Panc1 (cell line): Measurements from ENCODE around the gene EPHB1. TPM values are rescaled to one million over a fixed set of nuclear protein-coding genes. Genes with fewer than 3 reads are reported as not detected.

Source experiments
- ATAC-seq: fragments of 200-7000 bp; cut with Tn5 transposase; 2 replicates; pipeline ENCODE4 v1.9.1; 2020; ENCODE audit warnings: mild to moderate bottlenecking, moderate library complexity
- BruUV-seq: library from RNA; stranded (reverse); fragments of 400-500 nt; replicated peaks from 2 replicates; lab custom pipeline; 2021; lab: Mats Ljungman, UMichigan
- CTCF ChIA-PET: fragments of 300-600 bp; sonication (Branson Sonifier 250); formaldehyde crosslinking; loops from one replicate; lab custom pipeline; 2022; ENCODE audit warnings: antibody characterized with exemption; lab: Charles Lee
- POLR2A ChIA-PET: fragments of 300-600 bp; sonication (Branson Sonifier 250); formaldehyde crosslinking; loops from one replicate; lab custom pipeline; 2022; ENCODE audit warnings: antibody characterized with exemption; lab: Charles Lee
- DNase-seq: peaks from one replicate; pipeline ENCODE4 v3.0.0-alpha.2; 2010; ENCODE audit warnings: low read depth, low spot score
- H3K27ac ChIP-seq: 2 replicates; pipeline ENCODE4 v1.5.1; 2011; ENCODE audit warnings: mild to moderate bottlenecking, low read length, inconsistent platforms
- H3K27me3 ChIP-seq: fragments of 200-500 bp; sonication (Bioruptor generic); 2 replicates; pipeline ENCODE4 v1.6.0; 2014; ENCODE audit warnings: low read length, inconsistent platforms; ENCODE audit not compliant: control insufficient read depth, insufficient read depth
- H3K36me3 ChIP-seq: fragments of 200-500 bp; sonication (Bioruptor generic); 2 replicates; pipeline ENCODE4 v1.5.1; 2014; ENCODE audit warnings: inconsistent platforms, mild to moderate bottlenecking, low read length, moderate library complexity; ENCODE audit not compliant: control insufficient read depth, insufficient read depth
- H3K4me1 ChIP-seq: 2 replicates; pipeline ENCODE4 v1.5.1; 2011; ENCODE audit warnings: inconsistent platforms, mild to moderate bottlenecking, low read length, moderate library complexity; ENCODE audit not compliant: control insufficient read depth, insufficient read depth
- H3K4me3 ChIP-seq, 2 experiments: 2 replicates each; pipeline ENCODE4 v1.5.1; 2011 to 2012; ENCODE audit warnings: low read depth in 2 of 2, low read length in 2 of 2, mild to moderate bottlenecking in 2 of 2, inconsistent platforms in 1 of 2, moderate library complexity in 1 of 2
- H3K9me3 ChIP-seq: fragments of 200-500 bp; sonication (Bioruptor generic); 2 replicates; pipeline ENCODE4 v1.5.1; 2014; ENCODE audit warnings: low read depth, mild to moderate bottlenecking, inconsistent platforms, low read length, moderate library complexity; ENCODE audit not compliant: control insufficient read depth, insufficient read depth
- POLR2AphosphoS5 ChIP-seq: IDR thresholded peaks from 2 replicates; pipeline ENCODE4 v1.6.1; 2012; ENCODE audit warnings: mild to moderate bottlenecking, low read depth, low read length, moderate library complexity
- SIN3A ChIP-seq: IDR thresholded peaks from 2 replicates; pipeline ENCODE4 v1.6.1; 2012; ENCODE audit warnings: low read depth, mild to moderate bottlenecking, low read length, moderate library complexity, borderline replicate concordance; ENCODE audit not compliant: insufficient read depth
- TCF7L2 ChIP-seq: IDR thresholded peaks from 2 replicates; pipeline ENCODE4 v1.6.1; 2011; ENCODE audit warnings: mild to moderate bottlenecking, low read depth, low read length, inconsistent platforms
- in situ Hi-C: cut with HindIII; loops from 2 replicates; pipeline ENCODE4 v1.10.0; 2016; ENCODE audit warnings: low sequenced_read_pairs, low pct_unique_long_range_greater_than_20kb
- intact Hi-C: fragments of 100-400 bp; cut with micrococcal nuclease; formaldehyde crosslinking; loops from one replicate; pipeline ENCODE4 v1.10.0; 2022; ENCODE audit not compliant: unreplicated experiment
- total RNA-seq: library from RNA; stranded (reverse); gene quantifications from one replicate; pipeline ENCODE4 v1.2.1, GENCODE V29; 2021; ENCODE audit not compliant: unreplicated experiment
- TF ChIP-seq, protein P1 (sequence below), 2 experiments: IDR thresholded peaks; 2 replicates each; pipeline ENCODE4 v1.6.1; 2011 to 2012; ENCODE audit warnings: low read depth in 2 of 2, control low read depth in 1 of 2, low read length in 1 of 2, mild to moderate bottlenecking in 1 of 2, moderate library complexity in 1 of 2; ENCODE audit not compliant: insufficient read depth in 1 of 2
- TF ChIP-seq, protein P2 (sequence below): fragments of 450-650 bp; IDR thresholded peaks from 2 replicates; pipeline ENCODE4 v1.5.1; 2017; ENCODE audit warnings: mild to moderate bottlenecking

The EPHB1 gene
- total RNA-seq, 1 experiment from 2014 or later: 0.46 TPM

GRCh38 chr3:135197856-135198255 lies 402.8 kb downstream of the EPHB1 start:
- Histone ChIP-seq H3K9me3 (no peaks in the 10 kb centered on the region), H3K36me3 (no peaks in the 10 kb centered on the region), H3K4me1 (no peaks in the 10 kb centered on the region), H3K27ac (no peak overlapping the region), H3K4me3 (no peak overlapping the region), H3K27me3 (no peaks in the 10 kb centered on the region; the same call in 1 of the 2 replicates)
- in situ Hi-C loops: no loop called here
- TF ChIP-seq, protein P1, sequence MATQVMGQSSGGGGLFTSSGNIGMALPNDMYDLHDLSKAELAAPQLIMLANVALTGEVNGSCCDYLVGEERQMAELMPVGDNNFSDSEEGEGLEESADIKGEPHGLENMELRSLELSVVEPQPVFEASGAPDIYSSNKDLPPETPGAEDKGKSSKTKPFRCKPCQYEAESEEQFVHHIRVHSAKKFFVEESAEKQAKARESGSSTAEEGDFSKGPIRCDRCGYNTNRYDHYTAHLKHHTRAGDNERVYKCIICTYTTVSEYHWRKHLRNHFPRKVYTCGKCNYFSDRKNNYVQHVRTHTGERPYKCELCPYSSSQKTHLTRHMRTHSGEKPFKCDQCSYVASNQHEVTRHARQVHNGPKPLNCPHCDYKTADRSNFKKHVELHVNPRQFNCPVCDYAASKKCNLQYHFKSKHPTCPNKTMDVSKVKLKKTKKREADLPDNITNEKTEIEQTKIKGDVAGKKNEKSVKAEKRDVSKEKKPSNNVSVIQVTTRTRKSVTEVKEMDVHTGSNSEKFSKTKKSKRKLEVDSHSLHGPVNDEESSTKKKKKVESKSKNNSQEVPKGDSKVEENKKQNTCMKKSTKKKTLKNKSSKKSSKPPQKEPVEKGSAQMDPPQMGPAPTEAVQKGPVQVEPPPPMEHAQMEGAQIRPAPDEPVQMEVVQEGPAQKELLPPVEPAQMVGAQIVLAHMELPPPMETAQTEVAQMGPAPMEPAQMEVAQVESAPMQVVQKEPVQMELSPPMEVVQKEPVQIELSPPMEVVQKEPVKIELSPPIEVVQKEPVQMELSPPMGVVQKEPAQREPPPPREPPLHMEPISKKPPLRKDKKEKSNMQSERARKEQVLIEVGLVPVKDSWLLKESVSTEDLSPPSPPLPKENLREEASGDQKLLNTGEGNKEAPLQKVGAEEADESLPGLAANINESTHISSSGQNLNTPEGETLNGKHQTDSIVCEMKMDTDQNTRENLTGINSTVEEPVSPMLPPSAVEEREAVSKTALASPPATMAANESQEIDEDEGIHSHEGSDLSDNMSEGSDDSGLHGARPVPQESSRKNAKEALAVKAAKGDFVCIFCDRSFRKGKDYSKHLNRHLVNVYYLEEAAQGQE (IDR thresholded peaks at IDR 0.05; ENCODE audit: insufficient read depth in 1 of 2, low read depth in 2 of 2, low read length in 1 of 2): no peak
- TF ChIP-seq SIN3A (no peak), POLR2AphosphoS5 (no peak), TCF7L2 (no peak)
- TF ChIP-seq, protein P2, sequence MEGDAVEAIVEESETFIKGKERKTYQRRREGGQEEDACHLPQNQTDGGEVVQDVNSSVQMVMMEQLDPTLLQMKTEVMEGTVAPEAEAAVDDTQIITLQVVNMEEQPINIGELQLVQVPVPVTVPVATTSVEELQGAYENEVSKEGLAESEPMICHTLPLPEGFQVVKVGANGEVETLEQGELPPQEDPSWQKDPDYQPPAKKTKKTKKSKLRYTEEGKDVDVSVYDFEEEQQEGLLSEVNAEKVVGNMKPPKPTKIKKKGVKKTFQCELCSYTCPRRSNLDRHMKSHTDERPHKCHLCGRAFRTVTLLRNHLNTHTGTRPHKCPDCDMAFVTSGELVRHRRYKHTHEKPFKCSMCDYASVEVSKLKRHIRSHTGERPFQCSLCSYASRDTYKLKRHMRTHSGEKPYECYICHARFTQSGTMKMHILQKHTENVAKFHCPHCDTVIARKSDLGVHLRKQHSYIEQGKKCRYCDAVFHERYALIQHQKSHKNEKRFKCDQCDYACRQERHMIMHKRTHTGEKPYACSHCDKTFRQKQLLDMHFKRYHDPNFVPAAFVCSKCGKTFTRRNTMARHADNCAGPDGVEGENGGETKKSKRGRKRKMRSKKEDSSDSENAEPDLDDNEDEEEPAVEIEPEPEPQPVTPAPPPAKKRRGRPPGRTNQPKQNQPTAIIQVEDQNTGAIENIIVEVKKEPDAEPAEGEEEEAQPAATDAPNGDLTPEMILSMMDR: no peak
- ATAC-seq (no peak), DNase-seq (no peak)
- ChIA-PET POLR2A (no interaction called here), CTCF (no interaction called here)
- intact Hi-C loops: no loop called here
- BruUV-seq: no TSS peak

- CTCF ChIA-PET: no interaction called here
- TF ChIP-seq POLR2AphosphoS5: no peak
- TF ChIP-seq, protein P1 (IDR thresholded peaks at IDR 0.05; ENCODE audit: insufficient read depth in 1 of 2, low read depth in 2 of 2, low read length in 1 of 2): no peak
- TF ChIP-seq, protein P2: no peak
- Histone ChIP-seq H3K36me3 (no peaks in the 10 kb centered on the region), H3K27me3 (no peaks in the 10 kb centered on the region), H3K27ac (no peak overlapping the region), H3K9me3 (no peaks in the 10 kb centered on the region), H3K4me3 (no peak overlapping the region), H3K4me1 (no peaks in the 10 kb centered on the region)
- DNase-seq (no peak), ATAC-seq (no peak)
- POLR2A ChIA-PET: no interaction called here
- BruUV-seq: no TSS peak
- in situ Hi-C loops: no loop called here
- intact Hi-C loops: no loop called here
Observed at GRCh38 chr3:135199137-135199536, 404.1 kb downstream of the EPHB1 start.
